Panc1 (cell line): Measurements from ENCODE around the gene PPP1R14B. TPM values are rescaled to one million over a fixed set of nuclear protein-coding genes. Genes with fewer than 3 reads are reported as not detected.

ENCODE experiments used
- ATAC-seq: fragments of 200-7000 bp; cut with Tn5 transposase; 2 replicates; pipeline ENCODE4 v1.9.1; 2020; ENCODE audit warnings: mild to moderate bottlenecking, moderate library complexity
- BruUV-seq: library from RNA; stranded (reverse); fragments of 400-500 nt; replicated peaks from 2 replicates; lab custom pipeline; 2021; lab: Mats Ljungman, UMichigan
- CTCF ChIA-PET: fragments of 300-600 bp; sonication (Branson Sonifier 250); formaldehyde crosslinking; loops from one replicate; lab custom pipeline; 2022; ENCODE audit warnings: antibody characterized with exemption; lab: Charles Lee
- POLR2A ChIA-PET: fragments of 300-600 bp; sonication (Branson Sonifier 250); formaldehyde crosslinking; loops from one replicate; lab custom pipeline; 2022; ENCODE audit warnings: antibody characterized with exemption; lab: Charles Lee
- DNase-seq: peaks from one replicate; pipeline ENCODE4 v3.0.0-alpha.2; 2010; ENCODE audit warnings: low read depth, low spot score
- H3K27ac ChIP-seq: 2 replicates; pipeline ENCODE4 v1.5.1; 2011; ENCODE audit warnings: mild to moderate bottlenecking, low read length, inconsistent platforms
- H3K27me3 ChIP-seq: fragments of 200-500 bp; sonication (Bioruptor generic); 2 replicates; pipeline ENCODE4 v1.6.0; 2014; ENCODE audit warnings: low read length, inconsistent platforms; ENCODE audit not compliant: control insufficient read depth, insufficient read depth
- H3K36me3 ChIP-seq: fragments of 200-500 bp; sonication (Bioruptor generic); 2 replicates; pipeline ENCODE4 v1.5.1; 2014; ENCODE audit warnings: inconsistent platforms, mild to moderate bottlenecking, low read length, moderate library complexity; ENCODE audit not compliant: control insufficient read depth, insufficient read depth
- H3K4me1 ChIP-seq: 2 replicates; pipeline ENCODE4 v1.5.1; 2011; ENCODE audit warnings: inconsistent platforms, mild to moderate bottlenecking, low read length, moderate library complexity; ENCODE audit not compliant: control insufficient read depth, insufficient read depth
- H3K4me3 ChIP-seq, 2 experiments: 2 replicates each; pipeline ENCODE4 v1.5.1; 2011 to 2012; ENCODE audit warnings: low read depth in 2 of 2, low read length in 2 of 2, mild to moderate bottlenecking in 2 of 2, inconsistent platforms in 1 of 2, moderate library complexity in 1 of 2
- H3K9me3 ChIP-seq: fragments of 200-500 bp; sonication (Bioruptor generic); 2 replicates; pipeline ENCODE4 v1.5.1; 2014; ENCODE audit warnings: low read depth, mild to moderate bottlenecking, inconsistent platforms, low read length, moderate library complexity; ENCODE audit not compliant: control insufficient read depth, insufficient read depth
- CTCF ChIP-seq: fragments of 450-650 bp; IDR thresholded peaks from 2 replicates; pipeline ENCODE4 v1.5.1; 2017; ENCODE audit warnings: mild to moderate bottlenecking
- POLR2AphosphoS5 ChIP-seq: IDR thresholded peaks from 2 replicates; pipeline ENCODE4 v1.6.1; 2012; ENCODE audit warnings: mild to moderate bottlenecking, low read depth, low read length, moderate library complexity
- SIN3A ChIP-seq: IDR thresholded peaks from 2 replicates; pipeline ENCODE4 v1.6.1; 2012; ENCODE audit warnings: low read depth, mild to moderate bottlenecking, low read length, moderate library complexity, borderline replicate concordance; ENCODE audit not compliant: insufficient read depth
- TCF7L2 ChIP-seq: IDR thresholded peaks from 2 replicates; pipeline ENCODE4 v1.6.1; 2011; ENCODE audit warnings: mild to moderate bottlenecking, low read depth, low read length, inconsistent platforms
- in situ Hi-C: cut with HindIII; loops from 2 replicates; pipeline ENCODE4 v1.10.0; 2016; ENCODE audit warnings: low sequenced_read_pairs, low pct_unique_long_range_greater_than_20kb
- intact Hi-C: fragments of 100-400 bp; cut with micrococcal nuclease; formaldehyde crosslinking; loops from one replicate; pipeline ENCODE4 v1.10.0; 2022; ENCODE audit not compliant: unreplicated experiment
- total RNA-seq: library from RNA; stranded (reverse); gene quantifications from one replicate; pipeline ENCODE4 v1.2.1, GENCODE V29; 2021; ENCODE audit not compliant: unreplicated experiment
- TF ChIP-seq, protein P1 (sequence below), 2 experiments: IDR thresholded peaks; 2 replicates each; pipeline ENCODE4 v1.6.1; 2011 to 2012; ENCODE audit warnings: low read depth in 2 of 2, control low read depth in 1 of 2, low read length in 1 of 2, mild to moderate bottlenecking in 1 of 2, moderate library complexity in 1 of 2; ENCODE audit not compliant: insufficient read depth in 1 of 2

PPP1R14B gene
- total RNA-seq, 1 experiment from 2014 or later: 261 TPM

GRCh38 chr11:64204080-64204440 is 42.7 kb downstream of the PPP1R14B start:
- ChIA-PET POLR2A (interaction anchor here (0.7 kb wide), 2 partner anchors 45 to 49 kb away, joined by 4 to 5 read pairs; no protein-coding TSS in a partner anchor), CTCF (interaction anchor here (0.5 to 1.6 kb wide), 3 partner anchors 23 to 770 kb away, joined by 4 to 5 read pairs (median 5); no protein-coding TSS in a partner anchor)
- H3K9me3 ChIP-seq: no peaks in the 10 kb centered on the region
- DNase-seq (no peak), ATAC-seq (no peak)
- no peaks in the 10 kb centered on the region for H3K27me3 ChIP-seq
- intact Hi-C loops (no loop called here), in situ Hi-C loops (no loop called here)
- TF ChIP-seq CTCF (no peak), TCF7L2 (no peak), POLR2AphosphoS5 (no peak), SIN3A (no peak)
- TF ChIP-seq, protein P1, sequence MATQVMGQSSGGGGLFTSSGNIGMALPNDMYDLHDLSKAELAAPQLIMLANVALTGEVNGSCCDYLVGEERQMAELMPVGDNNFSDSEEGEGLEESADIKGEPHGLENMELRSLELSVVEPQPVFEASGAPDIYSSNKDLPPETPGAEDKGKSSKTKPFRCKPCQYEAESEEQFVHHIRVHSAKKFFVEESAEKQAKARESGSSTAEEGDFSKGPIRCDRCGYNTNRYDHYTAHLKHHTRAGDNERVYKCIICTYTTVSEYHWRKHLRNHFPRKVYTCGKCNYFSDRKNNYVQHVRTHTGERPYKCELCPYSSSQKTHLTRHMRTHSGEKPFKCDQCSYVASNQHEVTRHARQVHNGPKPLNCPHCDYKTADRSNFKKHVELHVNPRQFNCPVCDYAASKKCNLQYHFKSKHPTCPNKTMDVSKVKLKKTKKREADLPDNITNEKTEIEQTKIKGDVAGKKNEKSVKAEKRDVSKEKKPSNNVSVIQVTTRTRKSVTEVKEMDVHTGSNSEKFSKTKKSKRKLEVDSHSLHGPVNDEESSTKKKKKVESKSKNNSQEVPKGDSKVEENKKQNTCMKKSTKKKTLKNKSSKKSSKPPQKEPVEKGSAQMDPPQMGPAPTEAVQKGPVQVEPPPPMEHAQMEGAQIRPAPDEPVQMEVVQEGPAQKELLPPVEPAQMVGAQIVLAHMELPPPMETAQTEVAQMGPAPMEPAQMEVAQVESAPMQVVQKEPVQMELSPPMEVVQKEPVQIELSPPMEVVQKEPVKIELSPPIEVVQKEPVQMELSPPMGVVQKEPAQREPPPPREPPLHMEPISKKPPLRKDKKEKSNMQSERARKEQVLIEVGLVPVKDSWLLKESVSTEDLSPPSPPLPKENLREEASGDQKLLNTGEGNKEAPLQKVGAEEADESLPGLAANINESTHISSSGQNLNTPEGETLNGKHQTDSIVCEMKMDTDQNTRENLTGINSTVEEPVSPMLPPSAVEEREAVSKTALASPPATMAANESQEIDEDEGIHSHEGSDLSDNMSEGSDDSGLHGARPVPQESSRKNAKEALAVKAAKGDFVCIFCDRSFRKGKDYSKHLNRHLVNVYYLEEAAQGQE (IDR thresholded peaks at IDR 0.05; ENCODE audit: insufficient read depth in 1 of 2, low read depth in 2 of 2, low read length in 1 of 2): no peak
- peaks cover 35% of the 10 kb centered on the region for H3K36me3 ChIP-seq
- no peaks in the 10 kb centered on the region; the same call in 1 of the 2 replicates for H3K4me1 ChIP-seq
- H3K4me3 ChIP-seq: no peak overlapping the region
- H3K27ac ChIP-seq: no peak overlapping the region
- BruUV-seq: TSS peak; percentile 93

DNA sequence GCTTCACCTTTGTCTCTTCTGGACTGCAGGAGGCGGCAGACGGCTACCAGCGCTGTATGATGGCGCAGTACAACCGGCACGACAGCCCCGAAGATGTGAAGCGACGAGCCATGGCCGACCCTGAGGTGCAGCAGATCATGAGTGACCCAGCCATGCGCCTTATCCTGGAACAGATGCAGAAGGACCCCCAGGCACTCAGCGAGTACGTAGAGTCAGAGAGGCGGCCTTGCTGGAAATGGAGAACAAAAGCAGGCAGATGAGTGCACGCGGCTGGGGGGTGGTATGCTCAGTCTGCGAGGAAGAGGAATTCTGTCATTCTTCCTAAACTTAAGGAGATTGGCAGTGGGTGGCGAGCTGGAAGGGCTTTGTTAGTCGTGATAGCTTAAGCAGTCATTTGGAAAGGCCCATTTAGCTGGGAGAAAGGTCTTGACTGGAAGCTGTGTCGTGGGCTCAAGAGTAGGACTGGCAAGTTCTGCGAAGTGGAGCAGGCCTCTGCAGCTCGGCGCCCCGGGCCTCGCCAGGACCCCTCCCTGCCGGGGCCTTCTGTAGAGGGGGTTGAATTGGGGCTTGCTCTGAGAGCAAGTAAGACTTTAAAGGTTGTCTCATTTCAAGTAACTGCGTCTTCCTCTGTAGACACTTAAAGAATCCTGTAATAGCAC is 43.2 kb downstream of the PPP1R14B start:
- TF ChIP-seq, protein P1 (IDR thresholded peaks at IDR 0.05; ENCODE audit: insufficient read depth in 1 of 2, low read depth in 2 of 2, low read length in 1 of 2): no peak
- TF ChIP-seq CTCF (no peak), POLR2AphosphoS5 (no peak), SIN3A (no peak), TCF7L2 (no peak)

More for the DNA sequence above, 43.2 kb downstream of the PPP1R14B start:
- Histone ChIP-seq H3K36me3 (peaks cover 36% of the 10 kb centered on the region), H3K4me1 (no peaks in the 10 kb centered on the region; the same call in 1 of the 2 replicates), H3K4me3 (no peak overlapping the region), H3K27ac (no peak overlapping the region), H3K9me3 (no peaks in the 10 kb centered on the region), H3K27me3 (no peaks in the 10 kb centered on the region)
- ATAC-seq: no peak
- CTCF ChIA-PET: interaction anchor here (0.5 to 1.6 kb wide), 2 partner anchors 98 to 771 kb away, joined by 4 to 5 read pairs; no protein-coding TSS in a partner anchor
- POLR2A ChIA-PET: interaction anchor here (0.7 kb wide), 1 partner anchor 49 kb away, joined by 5 read pairs; no protein-coding TSS in a partner anchor
- in situ Hi-C loops (no loop called here), intact Hi-C loops (no loop called here)
- no TSS peak for BruUV-seq
- no peak for DNase-seq
